Thyroid gland (tissue), 4 donors: ENCODE measurements around the gene CTNNA3. TPM values are rescaled to one million over a fixed set of nuclear protein-coding genes. Genes with fewer than 3 reads are reported as not detected.

Experiments
- DNase-seq, 2 donors: peaks; one replicate each; pipeline ENCODE4 v3.0.0-alpha.2; 2019
- H3K27ac ChIP-seq, 3 donors: fragments of 200-600 bp; sonication (generic); 1 replicate in 2 of 3; 2 replicates in 1 of 3; pipeline ENCODE4 v1.5.1; 2016 to 2019; ENCODE audit warnings: mild to moderate bottlenecking in 1 of 3, moderate library complexity in 1 of 3
- H3K27me3 ChIP-seq: fragments of 200-600 bp; sonication (generic); one replicate; pipeline ENCODE4 v1.5.1; 2019
- H3K36me3 ChIP-seq, 2 donors: fragments of 200-600 bp; sonication (generic); one replicate each; pipeline ENCODE4 v1.5.1; 2016 to 2019
- H3K4me1 ChIP-seq, 2 donors: fragments of 200-600 bp; sonication (generic); one replicate each; pipeline ENCODE4 v1.5.1; 2017 to 2019
- H3K4me3 ChIP-seq, 3 donors: fragments of 200-600 bp; sonication (generic); replicated peaks in 1 of 3; 1 replicate in 2 of 3; 2 replicates in 1 of 3; pipeline ENCODE4 v1.5.1; 2016; ENCODE audit warnings: mild to moderate bottlenecking in 1 of 3
- H3K9me3 ChIP-seq: fragments of 200-600 bp; sonication (generic); one replicate; pipeline ENCODE4 v1.5.1; 2017
- CTCF ChIP-seq, 6 experiments: fragments of 200-600 bp in 3 of 6; fragments of 450-650 bp in 3 of 6; sonication (generic) in 3 of 6; IDR thresholded peaks; one replicate each; pipeline ENCODE4 v1.5.1; 2016 to 2019; ENCODE audit warnings: antibody characterized with exemption in 6 of 6, mild to moderate bottlenecking in 2 of 6, inconsistent platforms in 1 of 6, moderate library complexity in 1 of 6
- POLR2A ChIP-seq, 2 donors: fragments of 450-650 bp; IDR thresholded peaks; one replicate each; pipeline ENCODE4 v1.6.1; 2017; ENCODE audit warnings: antibody characterized with exemption in 2 of 2, mild to moderate bottlenecking in 2 of 2, moderate library complexity in 1 of 2
- WGBS, 2 donors: methylation state at CpG; one replicate each; pipeline ENCODE4 v1.1.5; 2017; 5-methylcytosine and 5-hydroxymethylcytosine counted together
- intact Hi-C: fragments of 100-400 bp; cut with DNase I; formaldehyde crosslinking; loops from one replicate; pipeline ENCODE4 v1.15.1; 2023
- total RNA-seq, 4 donors: library from RNA; depleted of rRNA; stranded (reverse); fragments of >200 nt; gene quantifications; one replicate each; pipeline ENCODE4 v1.2.3, GENCODE V29; 2016

Gene CTNNA3
- total RNA-seq, 4 donors from 2014 or later, result 0.11 to 0.79 (median 0.13) TPM; not detected in 1

GRCh38 chr10:66291133-66291532, 1404.9 kb downstream of the CTNNA3 start:
- 90 to 97% methylated on average over 2 of the region's 2 CpGs for WGBS, 2 donors
- Histone ChIP-seq H3K36me3 (no peaks in the 10 kb centered on the region), H3K4me1 (no peaks in the 10 kb centered on the region), H3K4me3 (no peak overlapping the region), H3K27ac (no peak overlapping the region), H3K9me3 (no peaks in the 10 kb centered on the region), H3K27me3 (no peaks in the 10 kb centered on the region)
- DNase-seq, result no peak
- TF ChIP-seq POLR2A (IDR thresholded peaks at IDR 0.05) (no peak), CTCF (IDR thresholded peaks at IDR 0.05) (no peak)
- intact Hi-C loops, result no loop called here

DNA sequence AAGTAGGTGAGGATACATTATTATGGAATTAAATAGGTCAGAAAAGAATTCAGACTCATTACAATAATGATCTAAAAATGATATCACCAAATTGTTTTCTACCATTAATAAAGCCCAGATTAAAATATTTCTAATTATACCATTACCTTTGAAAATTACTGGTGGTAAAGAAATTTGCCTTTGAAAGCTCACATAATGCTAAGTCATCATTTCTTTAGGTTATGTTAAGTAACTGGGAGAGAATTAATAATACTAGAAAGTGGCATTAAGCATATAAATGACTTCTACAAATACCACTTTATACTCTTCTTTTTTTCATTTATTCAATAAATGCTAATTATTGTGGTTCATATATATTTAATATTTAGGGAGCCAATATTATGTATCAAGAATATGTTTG, 1411.4 kb downstream of the CTNNA3 start:
- Histone ChIP-seq H3K4me1 (no peaks in the 10 kb centered on the region), H3K27me3 (no peaks in the 10 kb centered on the region), H3K27ac (no peak overlapping the region), H3K9me3 (no peaks in the 10 kb centered on the region), H3K4me3 (no peak overlapping the region), H3K36me3 (no peaks in the 10 kb centered on the region)
- TF ChIP-seq POLR2A (IDR thresholded peaks at IDR 0.05) (no peak), CTCF (IDR thresholded peaks at IDR 0.05) (no peak)
- intact Hi-C loops, result no loop called here
- no peak for DNase-seq

- Histone ChIP-seq H3K4me1 (no peaks in the 10 kb centered on the region), H3K36me3 (no peaks in the 10 kb centered on the region), H3K27me3 (no peaks in the 10 kb centered on the region), H3K27ac (no peak overlapping the region), H3K9me3 (no peaks in the 10 kb centered on the region), H3K4me3 (no peak overlapping the region)
- no peak for DNase-seq
- no peak for TF ChIP-seq POLR2A (IDR thresholded peaks at IDR 0.05)
- TF ChIP-seq CTCF (IDR thresholded peaks at IDR 0.05), result no peak
- WGBS, 2 donors, result 95% methylated on average over 4 of the region's 4 CpGs
- intact Hi-C loops, result no loop called here
Measured at GRCh38 chr10:66283874-66284464, 1412.0 kb downstream of the CTNNA3 start.

- intact Hi-C loops, result no loop called here
Measured at GRCh38 chr10:66283064-66283463, 1412.9 kb downstream of the CTNNA3 start.

GRCh38 chr10:66281327-66281726, 1414.7 kb downstream of the CTNNA3 start:
- DNase-seq, result no peak
- Histone ChIP-seq H3K36me3 (no peaks in the 10 kb centered on the region), H3K4me1 (no peaks in the 10 kb centered on the region), H3K27ac (no peak overlapping the region), H3K4me3 (no peak overlapping the region), H3K27me3 (no peaks in the 10 kb centered on the region), H3K9me3 (no peaks in the 10 kb centered on the region)
- no peak for TF ChIP-seq POLR2A (IDR thresholded peaks at IDR 0.05)
- no peak for TF ChIP-seq CTCF (IDR thresholded peaks at IDR 0.05)
- 92 to 96% methylated on average over 1 of the region's 1 CpG for WGBS, 2 donors
- intact Hi-C loops, result no loop called here

More at GRCh38 chr10:66283064-66283463, 1412.9 kb downstream of the CTNNA3 start:
- no peak for DNase-seq
- H3K36me3 ChIP-seq, result no peaks in the 10 kb centered on the region
- no peak overlapping the region for H3K4me3 ChIP-seq
- TF ChIP-seq POLR2A (IDR thresholded peaks at IDR 0.05) (no peak), CTCF (IDR thresholded peaks at IDR 0.05) (no peak)
- 91% methylated on average over 2 of the region's 2 CpGs for WGBS, 2 donors
- H3K4me1 ChIP-seq, result no peaks in the 10 kb centered on the region
- no peaks in the 10 kb centered on the region for H3K9me3 ChIP-seq
- no peak overlapping the region for H3K27ac ChIP-seq
- H3K27me3 ChIP-seq, result no peaks in the 10 kb centered on the region
